ENCODE data around the gene ELK4.
"Not testable (repeated sequence)": the region's sequence is repeated elsewhere in the genome, so short reads cannot be mapped to it uniquely, and the experiment has no call there.

DNA sequence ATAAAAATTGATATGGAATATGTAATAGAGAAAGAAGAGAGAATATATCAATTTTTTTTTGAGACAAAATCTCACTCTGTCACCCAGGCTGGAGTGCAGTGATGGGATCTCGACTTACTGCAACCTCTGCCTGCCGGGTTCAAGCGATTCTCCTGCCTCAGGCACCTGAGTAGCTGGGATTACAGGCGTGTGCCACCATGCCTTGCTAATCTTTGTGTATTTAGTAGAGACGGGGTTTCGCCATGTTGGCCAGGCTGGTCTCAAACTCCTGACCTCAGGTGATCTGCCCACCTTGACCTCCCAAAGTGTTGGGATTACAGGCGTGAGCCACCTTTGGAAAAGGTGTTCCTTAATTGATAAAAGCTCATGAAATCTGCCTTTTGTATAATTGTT lies 4.3 kb upstream of the ELK4 start:
- TF ChIP-seq EZH2 (optimal IDR thresholded peaks at IDR 0.05; ENCODE audit: low read depth, low read length): not testable (repeated sequence)
- TF ChIP-seq, protein P1, sequence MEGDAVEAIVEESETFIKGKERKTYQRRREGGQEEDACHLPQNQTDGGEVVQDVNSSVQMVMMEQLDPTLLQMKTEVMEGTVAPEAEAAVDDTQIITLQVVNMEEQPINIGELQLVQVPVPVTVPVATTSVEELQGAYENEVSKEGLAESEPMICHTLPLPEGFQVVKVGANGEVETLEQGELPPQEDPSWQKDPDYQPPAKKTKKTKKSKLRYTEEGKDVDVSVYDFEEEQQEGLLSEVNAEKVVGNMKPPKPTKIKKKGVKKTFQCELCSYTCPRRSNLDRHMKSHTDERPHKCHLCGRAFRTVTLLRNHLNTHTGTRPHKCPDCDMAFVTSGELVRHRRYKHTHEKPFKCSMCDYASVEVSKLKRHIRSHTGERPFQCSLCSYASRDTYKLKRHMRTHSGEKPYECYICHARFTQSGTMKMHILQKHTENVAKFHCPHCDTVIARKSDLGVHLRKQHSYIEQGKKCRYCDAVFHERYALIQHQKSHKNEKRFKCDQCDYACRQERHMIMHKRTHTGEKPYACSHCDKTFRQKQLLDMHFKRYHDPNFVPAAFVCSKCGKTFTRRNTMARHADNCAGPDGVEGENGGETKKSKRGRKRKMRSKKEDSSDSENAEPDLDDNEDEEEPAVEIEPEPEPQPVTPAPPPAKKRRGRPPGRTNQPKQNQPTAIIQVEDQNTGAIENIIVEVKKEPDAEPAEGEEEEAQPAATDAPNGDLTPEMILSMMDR (IDR thresholded peaks at IDR 0.05; ENCODE audit: low read length): not testable (repeated sequence)

Data from MM.1S (cell line).